Measurements from ENCODE around the gene HMOX2.
A peak's percentile ranks its signal among the peaks of the same experiment; 100 is the strongest.

Gene HMOX2

DNA sequence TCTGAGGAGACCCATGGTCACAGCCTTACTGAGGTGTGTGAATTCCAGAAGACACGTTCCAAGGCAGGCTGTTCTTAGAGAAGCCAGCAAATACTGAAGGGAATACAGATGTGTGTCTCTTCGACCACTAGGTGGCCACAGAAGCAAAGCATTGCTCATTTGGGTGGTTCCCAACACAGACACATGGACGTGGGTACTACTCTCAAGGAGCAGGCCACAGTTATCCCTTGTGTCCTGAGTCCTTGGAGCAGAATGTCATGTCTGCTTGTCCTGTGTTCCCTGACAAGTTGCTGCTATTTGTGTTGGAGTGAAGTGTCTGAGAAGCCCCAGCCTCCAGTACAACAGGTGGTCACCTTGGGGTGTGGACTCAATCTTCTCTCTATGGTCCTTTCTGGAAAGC lies 30.3 kb downstream of the HMOX2 start:
- TF ChIP-seq, protein P1, sequence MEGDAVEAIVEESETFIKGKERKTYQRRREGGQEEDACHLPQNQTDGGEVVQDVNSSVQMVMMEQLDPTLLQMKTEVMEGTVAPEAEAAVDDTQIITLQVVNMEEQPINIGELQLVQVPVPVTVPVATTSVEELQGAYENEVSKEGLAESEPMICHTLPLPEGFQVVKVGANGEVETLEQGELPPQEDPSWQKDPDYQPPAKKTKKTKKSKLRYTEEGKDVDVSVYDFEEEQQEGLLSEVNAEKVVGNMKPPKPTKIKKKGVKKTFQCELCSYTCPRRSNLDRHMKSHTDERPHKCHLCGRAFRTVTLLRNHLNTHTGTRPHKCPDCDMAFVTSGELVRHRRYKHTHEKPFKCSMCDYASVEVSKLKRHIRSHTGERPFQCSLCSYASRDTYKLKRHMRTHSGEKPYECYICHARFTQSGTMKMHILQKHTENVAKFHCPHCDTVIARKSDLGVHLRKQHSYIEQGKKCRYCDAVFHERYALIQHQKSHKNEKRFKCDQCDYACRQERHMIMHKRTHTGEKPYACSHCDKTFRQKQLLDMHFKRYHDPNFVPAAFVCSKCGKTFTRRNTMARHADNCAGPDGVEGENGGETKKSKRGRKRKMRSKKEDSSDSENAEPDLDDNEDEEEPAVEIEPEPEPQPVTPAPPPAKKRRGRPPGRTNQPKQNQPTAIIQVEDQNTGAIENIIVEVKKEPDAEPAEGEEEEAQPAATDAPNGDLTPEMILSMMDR (IDR thresholded peaks at IDR 0.05; ENCODE audit: low read depth, low read length, missing control alignments), result peak; percentile 87
- no peak overlapping the region for H3K4me3 ChIP-seq (ENCODE audit: low read depth, low read length)
- peak; percentile 71 for DNase-seq (ENCODE audit: low read depth)
- in situ Hi-C loops (cut with HindIII; ENCODE audit: low sequenced_read_pairs), result loop anchor here (25.0 kb wide), 1 partner anchor 131 kb away; no protein-coding TSS in a partner anchor

DNA sequence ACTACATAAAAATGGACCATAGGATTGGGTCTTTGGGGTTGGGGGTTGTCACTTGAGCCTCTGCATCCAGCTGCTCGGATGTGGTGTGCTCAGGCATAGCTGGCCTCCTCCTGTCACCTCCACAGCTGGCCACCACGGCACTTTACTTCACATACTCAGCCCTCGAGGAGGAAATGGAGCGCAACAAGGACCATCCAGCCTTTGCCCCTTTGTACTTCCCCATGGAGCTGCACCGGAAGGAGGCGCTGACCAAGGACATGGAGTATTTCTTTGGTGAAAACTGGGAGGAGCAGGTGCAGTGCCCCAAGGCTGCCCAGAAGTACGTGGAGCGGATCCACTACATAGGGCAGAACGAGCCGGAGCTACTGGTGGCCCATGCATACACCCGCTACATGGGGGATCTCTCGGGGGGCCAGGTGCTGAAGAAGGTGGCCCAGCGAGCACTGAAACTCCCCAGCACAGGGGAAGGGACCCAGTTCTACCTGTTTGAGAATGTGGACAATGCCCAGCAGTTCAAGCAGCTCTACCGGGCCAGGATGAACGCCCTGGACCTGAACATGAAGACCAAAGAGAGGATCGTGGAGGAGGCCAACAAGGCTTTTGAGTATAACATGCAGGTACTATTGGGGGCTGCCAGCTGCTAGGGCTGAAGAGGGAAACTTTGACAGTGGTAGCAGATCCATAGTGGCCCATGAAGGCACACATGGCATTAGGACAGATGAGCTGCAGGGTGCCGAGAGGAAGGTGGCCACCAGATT lies 31.6 kb downstream of the HMOX2 start:
- TF ChIP-seq, protein P1 (IDR thresholded peaks at IDR 0.05; ENCODE audit: low read depth, low read length, missing control alignments), result no peak
- no peak overlapping the region for H3K4me3 ChIP-seq (ENCODE audit: low read depth, low read length)
- in situ Hi-C loops (cut with HindIII; ENCODE audit: low sequenced_read_pairs), result loop anchor here (25.0 kb wide), 1 partner anchor 130 kb away; no protein-coding TSS in a partner anchor
- DNase-seq (ENCODE audit: low read depth), result no peak

DNA sequence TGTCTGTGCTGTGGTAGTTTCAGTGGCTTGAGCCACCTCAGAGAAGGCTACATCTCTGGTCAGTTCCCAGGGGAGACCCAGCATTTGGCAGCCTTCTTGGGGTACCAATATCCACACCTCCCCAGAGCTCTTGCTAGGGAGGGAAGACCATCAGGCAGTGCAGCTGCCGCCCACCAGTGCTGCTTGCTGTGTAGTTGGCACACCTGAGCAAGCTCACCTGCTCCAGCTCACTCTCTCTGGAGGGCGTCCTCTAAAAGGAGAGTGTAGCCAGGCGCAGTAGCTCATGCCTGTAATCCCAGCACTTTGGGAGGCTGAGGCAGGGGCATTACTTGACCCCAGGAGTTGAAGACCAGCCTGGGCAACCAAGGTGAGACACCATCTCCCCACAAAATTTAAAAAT lies 32.6 kb downstream of the HMOX2 start:
- DNase-seq (ENCODE audit: low read depth), result no peak
- TF ChIP-seq, protein P1 (IDR thresholded peaks at IDR 0.05; ENCODE audit: low read depth, low read length, missing control alignments), result no peak
- no peak overlapping the region for H3K4me3 ChIP-seq (ENCODE audit: low read depth, low read length)
- in situ Hi-C loops (cut with HindIII; ENCODE audit: low sequenced_read_pairs), result loop anchor here (25.0 kb wide), 1 partner anchor 128 kb away; no protein-coding TSS in a partner anchor

DNA sequence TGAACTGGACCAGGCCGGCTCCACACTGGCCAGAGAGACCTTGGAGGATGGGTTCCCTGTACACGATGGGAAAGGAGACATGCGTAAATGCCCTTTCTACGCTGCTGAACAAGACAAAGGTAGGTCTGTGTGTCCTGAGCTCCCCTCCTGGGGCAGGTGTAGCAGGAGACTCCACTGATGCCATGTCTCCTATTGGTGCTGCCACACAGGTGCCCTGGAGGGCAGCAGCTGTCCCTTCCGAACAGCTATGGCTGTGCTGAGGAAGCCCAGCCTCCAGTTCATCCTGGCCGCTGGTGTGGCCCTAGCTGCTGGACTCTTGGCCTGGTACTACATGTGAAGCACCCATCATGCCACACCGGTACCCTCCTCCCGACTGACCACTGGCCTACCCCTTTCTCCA lies 33.2 kb downstream of the HMOX2 start:
- no peak for DNase-seq (ENCODE audit: low read depth)
- in situ Hi-C loops (cut with HindIII; ENCODE audit: low sequenced_read_pairs), result loop anchor here (25.0 kb wide), 1 partner anchor 128 kb away; no protein-coding TSS in a partner anchor
- no peak overlapping the region for H3K4me3 ChIP-seq (ENCODE audit: low read depth, low read length)
- TF ChIP-seq, protein P1 (IDR thresholded peaks at IDR 0.05; ENCODE audit: low read depth, low read length, missing control alignments), result no peak

DNA sequence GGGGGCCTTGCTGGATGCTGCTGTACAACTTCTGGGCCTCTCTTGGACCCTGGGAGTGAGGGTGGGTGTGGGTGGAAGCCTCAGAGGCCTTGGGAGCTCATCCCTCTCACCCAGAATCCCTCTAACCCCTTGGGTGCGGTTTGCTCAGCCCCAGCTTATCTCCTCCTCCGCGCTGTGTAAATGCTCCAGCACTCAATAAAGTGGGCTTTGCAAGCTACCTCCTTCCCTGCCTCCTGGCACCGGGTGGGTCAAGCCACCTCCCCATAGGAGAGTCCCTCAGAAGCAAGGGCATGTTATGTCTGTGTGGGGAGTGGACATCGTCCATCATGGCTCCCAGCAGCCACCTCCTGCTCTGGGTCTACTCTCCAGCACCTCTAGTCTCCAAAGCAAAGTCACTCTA lies 33.9 kb downstream of the HMOX2 start:
- in situ Hi-C loops (cut with HindIII; ENCODE audit: low sequenced_read_pairs), result loop anchor here (25.0 kb wide), 1 partner anchor 127 kb away; no protein-coding TSS in a partner anchor
- DNase-seq (ENCODE audit: low read depth), result no peak

DNA sequence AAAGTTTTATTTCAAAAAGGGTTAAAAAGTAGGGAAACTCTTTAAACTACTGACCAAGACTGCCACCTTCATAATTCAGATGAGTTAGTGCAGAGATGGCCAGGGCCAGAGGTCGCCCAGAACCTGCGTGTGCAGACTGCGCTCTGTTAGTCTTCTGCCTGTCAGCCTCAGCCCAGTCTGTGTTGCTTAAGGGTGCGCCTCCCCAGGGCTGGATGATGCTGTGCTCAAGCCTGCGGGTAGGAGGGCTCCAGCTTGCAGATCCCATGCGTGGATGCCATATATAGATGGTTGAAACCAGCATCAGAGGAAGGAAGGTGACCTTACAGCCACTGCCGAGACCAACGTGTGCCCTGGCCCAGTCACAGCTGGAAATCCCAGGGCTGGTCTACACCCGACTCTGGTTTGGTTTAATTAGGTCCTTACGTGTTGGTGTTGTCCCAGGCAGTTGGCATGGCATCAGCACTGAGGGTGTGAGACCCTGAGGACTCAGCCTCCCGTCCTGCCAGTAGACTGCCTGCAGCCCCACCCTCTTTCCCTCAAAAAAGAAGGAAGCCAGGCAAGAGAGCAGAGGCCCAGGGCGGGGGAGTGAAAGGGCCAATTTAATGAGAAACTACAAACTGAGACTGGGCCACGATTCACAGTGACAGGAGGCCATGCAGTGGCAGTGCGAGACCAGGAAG lies 34.7 kb downstream of the HMOX2 start:
- TF ChIP-seq, protein P1 (IDR thresholded peaks at IDR 0.05; ENCODE audit: low read depth, low read length, missing control alignments), result no peak
- in situ Hi-C loops (cut with HindIII; ENCODE audit: low sequenced_read_pairs), result loop anchor here (25.0 kb wide), 1 partner anchor 126 kb away; no protein-coding TSS in a partner anchor
- H3K4me3 ChIP-seq (ENCODE audit: low read depth, low read length), result no peak overlapping the region
- no peak for DNase-seq (ENCODE audit: low read depth)

More for the DNA sequence above, 33.9 kb downstream of the HMOX2 start:
- TF ChIP-seq, protein P1 (IDR thresholded peaks at IDR 0.05; ENCODE audit: low read depth, low read length, missing control alignments), result no peak
- H3K4me3 ChIP-seq (ENCODE audit: low read depth, low read length), result no peak overlapping the region

Measured in astrocyte of the cerebellum (primary cell).